OCI-LY7 (cell line): Measurements from ENCODE around the gene CTNNA1. TPM values are rescaled to one million over a fixed set of nuclear protein-coding genes. Genes with fewer than 3 reads are reported as not detected.
"Not testable (repeated sequence)": the region's sequence is repeated elsewhere in the genome, so short reads cannot be mapped to it uniquely, and the experiment has no call there.

Source experiments
- BruUV-seq: library from RNA; stranded (reverse); fragments of 400-500 nt; replicated peaks from 2 replicates; lab custom pipeline; 2021; lab: Mats Ljungman, UMichigan
- CTCF ChIA-PET: fragments of 300-600 bp; sonication (Branson Sonifier 250); formaldehyde crosslinking; loops from one replicate; lab custom pipeline; 2022; ENCODE audit warnings: antibody characterized with exemption; ENCODE audit not compliant: unreplicated experiment; lab: Charles Lee
- POLR2A ChIA-PET: fragments of 300-600 bp; sonication (Branson Sonifier 250); formaldehyde crosslinking; loops from one replicate; lab custom pipeline; 2022; ENCODE audit warnings: antibody characterized with exemption; lab: Charles Lee
- DNase-seq: peaks from one replicate; pipeline ENCODE4 v3.0.0-alpha.2; 2015; ENCODE audit warnings: low spot score
- H2AFZ ChIP-seq: fragments of 200-600 bp; sonication (generic), shearing (Covaris generic); 2 replicates; pipeline ENCODE4 v1.6.1; 2014; ENCODE audit warnings: mild to moderate bottlenecking, antibody characterized with exemption, low read length, moderate library complexity
- H3K27ac ChIP-seq: fragments of 200-600 bp; sonication (generic); 2 replicates; pipeline ENCODE4 v1.5.1; 2014; ENCODE audit warnings: mixed run types, low read depth, mild to moderate bottlenecking, moderate library complexity, low read length, inconsistent platforms; ENCODE audit not compliant: poor library complexity, severe bottlenecking
- H3K36me3 ChIP-seq: fragments of 200-600 bp; sonication (generic); 2 replicates; pipeline ENCODE4 v1.6.1; 2014; ENCODE audit warnings: mild to moderate bottlenecking, antibody characterized with exemption, low read length, moderate library complexity, mixed read lengths; ENCODE audit not compliant: insufficient read depth
- H3K4me1 ChIP-seq: fragments of 200-600 bp; sonication (generic); 2 replicates; pipeline ENCODE4 v1.5.1; 2014; ENCODE audit warnings: mild to moderate bottlenecking, low read length; ENCODE audit not compliant: insufficient read depth, poor library complexity, severe bottlenecking
- H3K4me2 ChIP-seq: fragments of 200-600 bp; sonication (generic); 2 replicates; pipeline ENCODE4 v1.6.1; 2014; ENCODE audit warnings: mild to moderate bottlenecking, low read length
- H3K4me3 ChIP-seq: fragments of 200-600 bp; sonication (generic); 2 replicates; pipeline ENCODE4 v1.5.1; 2014; ENCODE audit warnings: mild to moderate bottlenecking, low read depth, low read length; ENCODE audit not compliant: poor library complexity, severe bottlenecking
- H3K79me2 ChIP-seq: fragments of 200-600 bp; sonication (generic); 2 replicates; pipeline ENCODE4 v1.6.1; 2016; ENCODE audit warnings: low read depth, mild to moderate bottlenecking, low read length, moderate library complexity, mixed read lengths; ENCODE audit not compliant: insufficient read depth
- H3K9me2 ChIP-seq: fragments of 200-600 bp; sonication (generic); 2 replicates; pipeline ENCODE4 v1.6.1; 2016; ENCODE audit warnings: mild to moderate bottlenecking, low read length, mixed read lengths; ENCODE audit not compliant: insufficient read depth
- H3K9me3 ChIP-seq: fragments of 200-600 bp; sonication (generic); 2 replicates; pipeline ENCODE4 v1.6.1; 2014; ENCODE audit warnings: mild to moderate bottlenecking, mixed run types, low read length, mixed read lengths
- H4K20me1 ChIP-seq: fragments of 200-600 bp; sonication (generic); 2 replicates; pipeline ENCODE4 v1.6.1; 2014; ENCODE audit warnings: mild to moderate bottlenecking, antibody characterized with exemption, low read length, moderate library complexity, mixed read lengths; ENCODE audit not compliant: insufficient read depth
- EZH2phosphoT487 ChIP-seq: fragments of 200-600 bp; sonication (generic); IDR thresholded peaks from 2 replicates; pipeline ENCODE4 v1.6.1; 2018; ENCODE audit warnings: low read depth, borderline replicate concordance, mild to moderate bottlenecking, mixed run types, antibody characterized with exemption, low read length, moderate library complexity, mixed read lengths
- intact Hi-C: fragments of 100-400 bp; cut with micrococcal nuclease; formaldehyde crosslinking; loops from one replicate; pipeline ENCODE4 v1.10.0; 2022; ENCODE audit not compliant: unreplicated experiment
- total RNA-seq, 2 experiments: library from RNA; depleted of rRNA in 1 of 2; stranded (reverse); fragments of >200 nt in 1 of 2; shearing (Covaris generic) in 1 of 2; gene quantifications; 2 replicates each; pipeline ENCODE4 v1.2.3, GENCODE V29; 2014 to 2022
- TF ChIP-seq, protein P1 (sequence below): fragments of 200-600 bp; sonication (generic); conservative IDR thresholded peaks from 2 replicates; pipeline ENCODE4 v1.5.1; 2014; ENCODE audit warnings: mild to moderate bottlenecking, antibody characterized with exemption, low read length, moderate library complexity, mixed read lengths

Gene CTNNA1
- total RNA-seq, 2 experiments from 2014 or later = 40.4 to 42.7 TPM

GRCh38 chr5:138770291-138770690, 17.1 kb downstream of the CTNNA1 start:
- H3K79me2 ChIP-seq = no peaks in the 10 kb centered on the region
- no peak for TF ChIP-seq EZH2phosphoT487
- TF ChIP-seq, protein P1, sequence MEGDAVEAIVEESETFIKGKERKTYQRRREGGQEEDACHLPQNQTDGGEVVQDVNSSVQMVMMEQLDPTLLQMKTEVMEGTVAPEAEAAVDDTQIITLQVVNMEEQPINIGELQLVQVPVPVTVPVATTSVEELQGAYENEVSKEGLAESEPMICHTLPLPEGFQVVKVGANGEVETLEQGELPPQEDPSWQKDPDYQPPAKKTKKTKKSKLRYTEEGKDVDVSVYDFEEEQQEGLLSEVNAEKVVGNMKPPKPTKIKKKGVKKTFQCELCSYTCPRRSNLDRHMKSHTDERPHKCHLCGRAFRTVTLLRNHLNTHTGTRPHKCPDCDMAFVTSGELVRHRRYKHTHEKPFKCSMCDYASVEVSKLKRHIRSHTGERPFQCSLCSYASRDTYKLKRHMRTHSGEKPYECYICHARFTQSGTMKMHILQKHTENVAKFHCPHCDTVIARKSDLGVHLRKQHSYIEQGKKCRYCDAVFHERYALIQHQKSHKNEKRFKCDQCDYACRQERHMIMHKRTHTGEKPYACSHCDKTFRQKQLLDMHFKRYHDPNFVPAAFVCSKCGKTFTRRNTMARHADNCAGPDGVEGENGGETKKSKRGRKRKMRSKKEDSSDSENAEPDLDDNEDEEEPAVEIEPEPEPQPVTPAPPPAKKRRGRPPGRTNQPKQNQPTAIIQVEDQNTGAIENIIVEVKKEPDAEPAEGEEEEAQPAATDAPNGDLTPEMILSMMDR = no peak
- BruUV-seq = no TSS peak
- CTCF ChIA-PET = interaction anchor here (1.1 kb wide), 1 partner anchor 13 kb away, joined by 3 read pairs; no protein-coding TSS in a partner anchor
- H2AFZ ChIP-seq = no peak overlapping the region
- no peaks in the 10 kb centered on the region for H4K20me1 ChIP-seq
- DNase-seq = no peak
- no peaks in the 10 kb centered on the region for H3K36me3 ChIP-seq
- H3K4me3 ChIP-seq = no peak overlapping the region
- POLR2A ChIA-PET = no interaction called here
- H3K9me2 ChIP-seq = no peaks in the 10 kb centered on the region
- H3K9me3 ChIP-seq = no peaks in the 10 kb centered on the region
- no peak overlapping the region for H3K4me2 ChIP-seq
- intact Hi-C loops = no loop called here
- no peaks in the 10 kb centered on the region for H3K4me1 ChIP-seq
- no peak overlapping the region for H3K27ac ChIP-seq

DNA sequence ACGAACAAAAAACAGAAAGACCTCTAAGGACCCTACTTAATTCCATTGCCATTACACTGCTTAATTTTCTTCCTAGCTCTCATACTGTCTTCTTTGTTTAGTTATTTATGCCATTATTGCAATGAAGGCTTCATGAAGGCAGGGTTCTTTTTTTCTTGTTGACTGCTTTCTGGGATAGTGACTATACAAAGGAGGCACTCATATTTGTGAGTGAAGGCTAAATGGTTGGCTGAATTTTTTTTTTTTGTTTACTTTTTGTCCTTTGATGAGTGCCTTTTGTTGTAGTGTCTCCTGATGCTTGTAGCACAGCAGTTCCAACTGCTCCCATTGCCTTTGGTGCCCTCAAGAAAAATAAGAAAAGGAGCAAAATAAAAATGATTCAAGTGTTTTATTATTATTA, 17.8 kb downstream of the CTNNA1 start:
- no peak overlapping the region for H2AFZ ChIP-seq
- H3K4me2 ChIP-seq = no peak overlapping the region
- no peak overlapping the region for H3K27ac ChIP-seq
- TF ChIP-seq EZH2phosphoT487 = no peak
- TF ChIP-seq, protein P1 = no peak
- intact Hi-C loops = no loop called here
- no peak overlapping the region for H3K4me3 ChIP-seq
- no TSS peak for BruUV-seq
- H3K4me1 ChIP-seq = no peaks in the 10 kb centered on the region
- H3K79me2 ChIP-seq = no peaks in the 10 kb centered on the region
- no peak for DNase-seq
- no peaks in the 10 kb centered on the region for H3K9me3 ChIP-seq
- ChIA-PET CTCF (no interaction called here), POLR2A (no interaction called here)
- no peaks in the 10 kb centered on the region for H3K36me3 ChIP-seq
- H4K20me1 ChIP-seq = no peaks in the 10 kb centered on the region
- no peaks in the 10 kb centered on the region for H3K9me2 ChIP-seq

DNA sequence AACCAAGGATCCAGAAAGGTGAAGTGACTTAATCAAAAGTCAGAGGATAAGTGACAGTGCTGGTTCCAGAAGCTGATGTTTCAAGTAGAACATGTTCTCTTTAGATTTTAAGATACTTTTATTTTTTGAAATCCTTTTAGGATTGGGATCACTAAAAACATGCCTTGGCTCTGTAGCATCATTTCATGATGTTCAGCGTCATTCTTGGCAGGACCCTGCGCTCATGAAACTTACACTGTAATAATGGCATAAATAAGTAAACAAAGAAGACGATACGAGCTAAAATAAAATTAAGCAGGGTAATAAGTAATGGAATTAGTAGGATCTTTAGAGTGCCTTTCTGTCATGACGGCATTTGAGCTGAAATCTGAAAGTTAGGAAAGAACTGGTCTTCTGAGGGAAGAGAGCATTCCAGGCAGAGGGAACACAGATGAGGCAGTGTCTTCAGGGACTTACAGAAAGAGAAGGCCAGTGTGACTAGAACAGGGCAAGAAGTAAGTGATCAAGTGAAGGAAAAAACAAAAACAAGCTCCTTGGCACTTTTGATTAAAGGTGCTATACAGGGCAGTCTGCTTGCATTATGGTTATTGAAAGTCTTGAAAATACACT, 19.9 kb downstream of the CTNNA1 start:
- DNase-seq = no peak
- Histone ChIP-seq H3K36me3 (no peaks in the 10 kb centered on the region), H3K4me3 (no peak overlapping the region), H4K20me1 (no peaks in the 10 kb centered on the region), H3K27ac (no peak overlapping the region), H3K9me3 (no peaks in the 10 kb centered on the region), H3K9me2 (no peaks in the 10 kb centered on the region), H3K79me2 (no peaks in the 10 kb centered on the region), H3K4me1 (no peaks in the 10 kb centered on the region), H2AFZ (no peak overlapping the region), H3K4me2 (no peak overlapping the region)
- ChIA-PET POLR2A (interaction anchor here (1.6 kb wide), 1 partner anchor 11 kb away, joined by 5 read pairs; no protein-coding TSS in a partner anchor), CTCF (no interaction called here)
- TF ChIP-seq, protein P1 = no peak
- no peak for TF ChIP-seq EZH2phosphoT487
- intact Hi-C loops = no loop called here
- no TSS peak for BruUV-seq

GRCh38 chr5:138773624-138774023, 20.4 kb downstream of the CTNNA1 start:
- H3K4me3 ChIP-seq, intact Hi-C loops, BruUV-seq, H3K9me3 ChIP-seq, DNase-seq, H3K27ac ChIP-seq, CTCF ChIA-PET, H4K20me1 ChIP-seq, H3K9me2 ChIP-seq, H3K36me3 ChIP-seq, H3K4me1 ChIP-seq, H3K4me2 ChIP-seq, H2AFZ ChIP-seq, H3K79me2 ChIP-seq: not testable (repeated sequence)
- POLR2A ChIA-PET = interaction anchor here (1.6 kb wide), 1 partner anchor 11 kb away, joined by 5 read pairs; no protein-coding TSS in a partner anchor
